ENCODE measurements around the gene CHST8.

GRCh38 chr19:33772102-33772857 is 150.5 kb downstream of the CHST8 start:
- no peak for TF ChIP-seq CTCF (IDR thresholded peaks at IDR 0.05)
- TF ChIP-seq POLR2A (IDR thresholded peaks at IDR 0.05) = no peak
